Ishikawa (cell line): ENCODE results near the gene RAB37.

Experiments
- CEBPB ChIP-seq: IDR thresholded peaks from 2 replicates; pipeline ENCODE4 v1.6.1; 2012
- CREB1 ChIP-seq: IDR thresholded peaks from 2 replicates; pipeline ENCODE4 v1.6.1; 2012; ENCODE audit warnings: low read depth
- EP300 ChIP-seq: IDR thresholded peaks from 2 replicates; pipeline ENCODE4 v1.6.1; 2012; ENCODE audit warnings: borderline replicate concordance
- FOXM1 ChIP-seq: IDR thresholded peaks from 2 replicates; pipeline ENCODE4 v1.6.1; 2012; ENCODE audit warnings: low read depth, borderline replicate concordance
- RAD21 ChIP-seq: IDR thresholded peaks from 2 replicates; pipeline ENCODE4 v1.6.1; 2012; ENCODE audit warnings: low read depth
- REST ChIP-seq: IDR thresholded peaks from 2 replicates; pipeline ENCODE4 v1.6.1; 2012; ENCODE audit warnings: low read depth, mild to moderate bottlenecking
- TAF1 ChIP-seq: IDR thresholded peaks from 2 replicates; pipeline ENCODE4 v1.6.1; 2012; ENCODE audit warnings: low read depth, mild to moderate bottlenecking
- TCF12 ChIP-seq: IDR thresholded peaks from 2 replicates; pipeline ENCODE4 v1.6.1; 2012; ENCODE audit warnings: low read depth
- TEAD4 ChIP-seq: IDR thresholded peaks from 2 replicates; pipeline ENCODE4 v1.6.1; 2012
- USF1 ChIP-seq: IDR thresholded peaks from 2 replicates; pipeline ENCODE4 v1.6.1; 2012
- YY1 ChIP-seq: IDR thresholded peaks from 2 replicates; pipeline ENCODE4 v1.6.1; 2012; ENCODE audit warnings: low read depth
- ZBTB7A ChIP-seq: IDR thresholded peaks from 2 replicates; pipeline ENCODE4 v1.6.1; 2012; ENCODE audit warnings: low read depth

DNA sequence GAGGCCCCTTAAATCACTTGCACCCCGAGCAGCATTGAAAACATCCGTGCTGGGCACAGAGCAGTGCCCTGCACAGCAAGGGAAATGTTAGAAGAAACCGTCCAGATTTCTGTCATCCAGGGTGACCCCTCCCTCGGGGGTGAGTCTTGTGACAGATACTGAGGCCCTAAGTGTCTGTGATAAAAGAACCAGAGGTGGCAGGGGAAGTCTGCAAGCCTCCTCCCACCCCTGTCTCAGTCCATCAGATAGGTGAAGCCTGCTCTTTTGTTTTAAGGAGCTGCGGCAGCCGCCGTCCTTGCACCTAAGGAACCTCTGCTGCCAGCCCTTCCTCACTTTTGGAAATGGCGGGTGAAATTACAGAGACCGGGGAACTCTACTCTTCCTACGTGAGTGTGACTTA lies 39.9 kb downstream of the RAB37 start:
- no peak for TF ChIP-seq TEAD4
- TF ChIP-seq YY1: no peak
- no peak for TF ChIP-seq RAD21
- no peak for TF ChIP-seq REST
- no peak for TF ChIP-seq CREB1
- TF ChIP-seq FOXM1: no peak
- TF ChIP-seq TCF12: no peak
- no peak for TF ChIP-seq CEBPB
- no peak for TF ChIP-seq TAF1
- no peak for TF ChIP-seq EP300
- TF ChIP-seq ZBTB7A: no peak
- no peak for TF ChIP-seq USF1
